OCI-LY3 (cell line): ENCODE measurements around the gene UPB1.

Experiments used
- CTCF ChIP-seq: fragments of 200-600, 300-600 bp; sonication (generic); IDR thresholded peaks from 2 replicates; pipeline ENCODE4 v1.5.1; 2014; ENCODE audit warnings: antibody characterized with exemption, low read length, low read depth
- EZH2phosphoT487 ChIP-seq: fragments of 200-600 bp; shearing (Covaris generic); IDR thresholded peaks from 2 replicates; pipeline ENCODE4 v1.6.1; 2018; ENCODE audit warnings: antibody characterized with exemption, mixed run types, low read depth

DNA sequence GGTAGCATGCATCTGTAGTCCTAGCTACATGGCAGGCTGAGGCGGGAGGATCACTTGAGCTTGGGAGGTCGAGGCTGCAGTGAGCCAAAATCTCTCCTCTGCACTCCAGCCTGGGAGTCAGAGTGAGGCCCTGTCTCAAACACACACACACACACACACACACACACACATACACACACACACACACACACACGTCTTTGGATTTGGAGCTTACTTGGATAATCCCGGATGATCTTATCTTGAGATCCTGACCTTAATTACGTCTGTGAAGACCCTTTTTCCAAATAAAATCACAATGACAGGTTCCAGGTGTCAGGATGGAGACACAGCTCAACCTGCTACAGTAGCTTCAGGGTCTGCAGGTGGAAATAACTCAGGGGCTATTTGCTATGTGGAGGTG is 1.1 kb downstream of the UPB1 start:
- TF ChIP-seq CTCF = no peak
- TF ChIP-seq EZH2phosphoT487 = no peak
